BJ (cell line): ENCODE results near the gene OTUD3. TPM values are rescaled to one million over a fixed set of nuclear protein-coding genes. Genes with fewer than 3 reads are reported as not detected.

Source experiments
- CTCF ChIA-PET: fragments of 350-600 bp; formaldehyde crosslinking; extraction: SDS; loops from one replicate; lab custom pipeline; 2021; ENCODE audit warnings: antibody characterized with exemption, inconsistent platforms; lab: Yijun Ruan, JAX
- POLR2A ChIA-PET: fragments of 300-600 bp; sonication (Branson Sonifier 250); formaldehyde crosslinking; extraction: SDS; loops from one replicate; lab custom pipeline; 2021; ENCODE audit warnings: antibody characterized with exemption; lab: Charles Lee
- DNase-seq: peaks from one replicate; pipeline ENCODE4 v3.0.0-alpha.2; 2011; ENCODE audit warnings: low read depth
- H3K27me3 ChIP-seq: 2 replicates; pipeline ENCODE4 v1.6.0; 2011; ENCODE audit warnings: low read length; ENCODE audit not compliant: control insufficient read depth, insufficient read depth
- H3K36me3 ChIP-seq: 2 replicates; pipeline ENCODE4 v1.5.1; 2011; ENCODE audit warnings: low read length; ENCODE audit not compliant: control insufficient read depth, insufficient read depth
- H3K4me3 ChIP-seq: 2 replicates; pipeline ENCODE4 v1.5.1; 2011; ENCODE audit warnings: low read depth, mild to moderate bottlenecking, control low read depth, low read length
- polyA plus RNA-seq: library from polyadenylated mRNA; depleted of rRNA; stranded (reverse); fragments of >200 nt; gene quantifications from 2 replicates; pipeline ENCODE4 v1.2.3, GENCODE V29; 2011
- TF ChIP-seq, protein P1 (sequence below): IDR thresholded peaks from 2 replicates; pipeline ENCODE4 v1.5.1; 2011; ENCODE audit warnings: low read depth, mild to moderate bottlenecking, control low read depth, inconsistent platforms, low read length, moderate library complexity; ENCODE audit not compliant: insufficient read depth

OTUD3 gene
- polyA plus RNA-seq, 1 experiment, result 2.5 TPM

GRCh38 chr1:19861034-19861433, 21.2 kb upstream of the OTUD3 start:
- Histone ChIP-seq H3K36me3 (no peaks in the 10 kb centered on the region), H3K4me3 (no peak overlapping the region), H3K27me3 (no peaks in the 10 kb centered on the region)
- peak; percentile 92 for DNase-seq
- ChIA-PET POLR2A (no interaction called here), CTCF (interaction anchor here (0.6 to 2.0 kb wide), 3 partner anchors 21 to 146 kb away, joined by 3 to 6 read pairs (median 5); partner anchors contain the start of gene OTUD3)
- TF ChIP-seq, protein P1, sequence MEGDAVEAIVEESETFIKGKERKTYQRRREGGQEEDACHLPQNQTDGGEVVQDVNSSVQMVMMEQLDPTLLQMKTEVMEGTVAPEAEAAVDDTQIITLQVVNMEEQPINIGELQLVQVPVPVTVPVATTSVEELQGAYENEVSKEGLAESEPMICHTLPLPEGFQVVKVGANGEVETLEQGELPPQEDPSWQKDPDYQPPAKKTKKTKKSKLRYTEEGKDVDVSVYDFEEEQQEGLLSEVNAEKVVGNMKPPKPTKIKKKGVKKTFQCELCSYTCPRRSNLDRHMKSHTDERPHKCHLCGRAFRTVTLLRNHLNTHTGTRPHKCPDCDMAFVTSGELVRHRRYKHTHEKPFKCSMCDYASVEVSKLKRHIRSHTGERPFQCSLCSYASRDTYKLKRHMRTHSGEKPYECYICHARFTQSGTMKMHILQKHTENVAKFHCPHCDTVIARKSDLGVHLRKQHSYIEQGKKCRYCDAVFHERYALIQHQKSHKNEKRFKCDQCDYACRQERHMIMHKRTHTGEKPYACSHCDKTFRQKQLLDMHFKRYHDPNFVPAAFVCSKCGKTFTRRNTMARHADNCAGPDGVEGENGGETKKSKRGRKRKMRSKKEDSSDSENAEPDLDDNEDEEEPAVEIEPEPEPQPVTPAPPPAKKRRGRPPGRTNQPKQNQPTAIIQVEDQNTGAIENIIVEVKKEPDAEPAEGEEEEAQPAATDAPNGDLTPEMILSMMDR, result no peak

- TF ChIP-seq, protein P1, result no peak
- H3K27me3 ChIP-seq, result no peaks in the 10 kb centered on the region
- H3K36me3 ChIP-seq, result no peaks in the 10 kb centered on the region
- CTCF ChIA-PET, result interaction anchor here (0.7 to 2.0 kb wide), 4 partner anchors 16 to 147 kb away, joined by 3 to 6 read pairs (median 4); partner anchors contain the start of gene OTUD3
- POLR2A ChIA-PET, result no interaction called here
- no peak for DNase-seq
- no peak overlapping the region for H3K4me3 ChIP-seq
These were observed 20.2 kb upstream of the OTUD3 start for GRCh38 chr1:19861842-19862530.

DNA sequence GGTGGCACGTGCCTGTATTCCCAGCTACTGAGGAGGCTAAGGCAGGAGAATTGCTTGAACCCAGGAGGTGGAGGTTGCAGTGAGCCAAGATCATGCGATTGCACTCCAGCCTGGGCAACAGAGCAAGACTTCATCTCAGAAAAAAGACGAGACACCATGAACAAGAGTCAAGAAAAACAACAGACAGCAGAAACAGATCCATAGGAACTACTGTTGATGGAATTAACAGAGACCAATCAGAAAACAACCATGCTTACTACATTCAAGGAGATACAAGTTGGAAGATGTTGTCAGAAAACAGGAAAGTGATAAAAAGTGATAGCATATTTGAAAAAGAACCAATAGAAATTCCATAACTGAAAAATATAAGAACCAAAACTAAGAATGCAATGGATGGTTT, 19.3 kb upstream of the OTUD3 start:
- H3K36me3 ChIP-seq, result no peaks in the 10 kb centered on the region
- no peak for DNase-seq
- ChIA-PET CTCF (no interaction called here), POLR2A (no interaction called here)
- no peaks in the 10 kb centered on the region for H3K27me3 ChIP-seq
- no peak overlapping the region for H3K4me3 ChIP-seq
- TF ChIP-seq, protein P1, result no peak

DNA sequence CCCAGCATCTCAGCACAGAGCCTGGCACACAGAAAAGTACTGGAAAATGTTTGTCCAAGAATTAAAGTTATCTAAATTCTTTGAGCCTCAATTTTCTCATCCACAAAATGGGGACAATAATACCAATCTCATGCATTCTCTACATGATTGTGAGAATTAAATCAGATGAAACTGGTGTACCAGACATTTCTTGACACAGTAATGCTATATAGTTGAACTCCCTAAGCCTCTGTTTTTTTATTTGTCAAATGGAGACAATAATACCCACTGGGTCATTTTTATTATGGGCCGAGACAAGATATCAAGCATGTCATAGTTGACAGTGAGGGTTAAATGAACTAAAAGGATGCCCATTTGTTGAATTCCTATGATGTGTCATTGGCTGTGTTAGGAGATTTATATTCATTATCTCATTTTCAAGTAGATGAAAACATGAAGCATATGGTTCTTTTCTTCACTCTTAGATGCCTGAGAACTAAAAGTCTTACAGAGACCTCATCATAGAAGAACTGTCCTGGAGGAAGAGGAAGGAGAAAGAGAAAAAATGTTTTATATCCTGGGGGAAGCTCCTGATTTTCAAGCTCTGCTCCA, 17.5 kb upstream of the OTUD3 start:
- DNase-seq, result no peak
- Histone ChIP-seq H3K36me3 (no peaks in the 10 kb centered on the region), H3K27me3 (no peaks in the 10 kb centered on the region), H3K4me3 (no peak overlapping the region)
- ChIA-PET CTCF (interaction anchor here (1.1 kb wide), 1 partner anchor 17 kb away, joined by 4 read pairs; the partner anchor contains the start of gene OTUD3), POLR2A (no interaction called here)
- TF ChIP-seq, protein P1, result no peak

DNA sequence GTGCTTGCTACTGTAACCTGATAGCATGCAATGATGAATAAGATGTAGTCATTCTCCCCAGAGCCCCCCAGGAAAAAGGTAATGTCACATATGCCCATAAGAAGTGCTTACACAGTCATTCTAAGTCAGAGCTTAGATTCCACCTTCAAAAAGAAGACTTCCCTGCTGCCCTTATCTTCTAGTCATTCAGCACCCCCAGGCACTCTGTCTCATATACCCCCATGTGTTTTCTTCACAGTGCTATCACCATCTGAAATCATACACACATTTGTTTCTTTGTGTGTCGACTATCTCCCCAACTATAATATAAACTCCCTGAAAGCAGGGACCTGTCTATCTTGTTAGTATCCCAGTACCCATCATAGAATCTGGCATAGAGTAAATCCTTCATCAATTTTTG, 16.2 kb upstream of the OTUD3 start:
- no peak for DNase-seq
- no peak overlapping the region for H3K4me3 ChIP-seq
- ChIA-PET CTCF (interaction anchor here (0.8 to 5.0 kb wide), 3 partner anchors 16 to 104 kb away, joined by 3 to 34 read pairs (median 3); partner anchors contain the start of gene OTUD3), POLR2A (no interaction called here)
- TF ChIP-seq, protein P1, result no peak
- H3K36me3 ChIP-seq, result no peaks in the 10 kb centered on the region
- H3K27me3 ChIP-seq, result no peaks in the 10 kb centered on the region
